Stimulated activated CD8-positive, alpha-beta memory T cell treated with anti-CD3 and anti-CD28 coated beads, Interleukin-12 subunit alpha, Interleukin-12 subunit beta, amount 100 ng/mL, for 24 hours (primary cell): ENCODE results near the gene FFAR3.
"Not testable (repeated sequence)": the region's sequence is repeated elsewhere in the genome, so short reads cannot be mapped to it uniquely, and the experiment has no call there.

Experiments
- DNase-seq: peaks from one replicate; pipeline ENCODE4 v3.0.0-alpha.2; 2020; ENCODE audit errors: extremely low read depth

Gene FFAR3

DNA sequence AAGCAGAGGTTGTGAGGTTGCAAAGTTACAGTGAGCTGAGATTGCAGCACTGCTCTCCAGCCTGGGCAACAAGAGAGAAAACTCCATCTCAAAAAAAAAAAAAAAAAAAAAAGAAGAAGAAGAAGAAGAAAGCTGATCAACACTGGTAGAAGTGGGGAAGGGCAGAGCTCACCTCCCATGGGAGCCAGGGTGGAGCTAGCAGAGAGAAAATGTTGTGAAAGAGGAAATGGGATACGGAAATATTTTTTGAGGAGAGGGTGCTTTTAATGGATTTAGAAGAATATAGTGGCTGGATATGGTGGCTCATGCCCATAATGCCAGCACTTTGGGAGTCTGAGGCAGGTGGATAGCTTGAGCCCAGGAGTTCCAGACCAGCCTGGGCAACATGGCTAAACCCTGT is 19.4 kb downstream of the FFAR3 start:
- DNase-seq: no peak

GRCh38 chr19:35378356-35378755 is 20.1 kb downstream of the FFAR3 start:
- DNase-seq: no peak

- not testable (repeated sequence) for DNase-seq
Observed at GRCh38 chr19:35379545-35379944, 21.3 kb downstream of the FFAR3 start.

DNA sequence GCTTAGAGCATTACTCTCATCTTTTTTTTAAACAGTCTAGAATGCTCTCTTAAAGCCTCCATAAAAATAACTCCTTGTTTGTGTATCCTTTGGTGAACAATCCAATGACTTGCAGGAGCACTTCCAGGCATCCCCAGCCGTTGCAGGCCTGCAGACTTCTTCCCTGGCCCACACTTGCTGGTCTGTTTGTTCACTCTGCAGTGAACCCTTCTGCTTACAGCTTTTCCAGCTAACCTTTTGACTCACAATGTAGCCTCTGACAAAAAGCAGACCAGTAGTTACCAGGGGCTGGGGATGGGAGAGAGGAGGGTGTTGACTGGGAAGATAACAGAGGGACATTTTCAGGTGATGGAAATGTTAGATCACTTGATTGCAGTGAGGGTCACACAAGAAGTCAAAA is 21.7 kb downstream of the FFAR3 start:
- no peak for DNase-seq

- DNase-seq: no peak
Observed at GRCh38 chr19:35380450-35381124, 22.3 kb downstream of the FFAR3 start.

DNA sequence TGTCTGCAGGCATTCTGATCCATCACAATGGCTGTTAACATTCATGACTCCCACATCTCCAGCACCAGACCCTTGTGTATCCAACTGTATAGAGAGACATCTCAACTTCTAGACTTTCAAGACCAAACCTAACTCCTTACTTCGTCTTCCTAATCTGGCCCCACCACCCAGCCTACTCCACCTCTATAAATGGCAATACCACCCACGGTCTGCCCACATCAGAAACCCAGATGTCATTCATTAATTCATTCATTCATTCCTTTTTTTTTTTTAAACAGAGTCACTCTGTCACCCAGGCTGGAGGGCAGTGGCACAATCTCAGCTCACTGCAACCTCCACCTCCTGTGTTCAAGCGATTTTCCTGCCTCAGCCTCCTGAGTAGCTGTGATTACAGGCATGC is 23.1 kb downstream of the FFAR3 start:
- no peak for DNase-seq

DNA sequence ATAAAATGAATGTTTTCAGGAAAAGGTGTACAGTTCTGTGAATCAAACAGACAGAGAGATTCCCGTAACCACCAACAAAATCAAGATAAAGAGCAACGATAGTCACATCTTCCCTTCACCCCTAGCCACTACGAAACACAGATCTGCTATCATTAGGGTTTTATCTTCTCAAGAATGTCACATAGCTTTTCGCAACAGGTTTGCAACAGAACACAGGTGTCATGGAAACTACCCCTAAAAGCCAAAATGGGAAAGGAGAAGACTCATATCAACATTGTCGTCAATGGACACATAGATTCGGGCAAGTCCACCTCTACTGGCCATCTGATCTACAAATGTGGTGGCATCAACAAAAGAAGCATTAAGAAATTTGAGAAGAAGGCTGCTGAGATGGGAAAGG is 23.7 kb downstream of the FFAR3 start:
- DNase-seq: no peak

DNA sequence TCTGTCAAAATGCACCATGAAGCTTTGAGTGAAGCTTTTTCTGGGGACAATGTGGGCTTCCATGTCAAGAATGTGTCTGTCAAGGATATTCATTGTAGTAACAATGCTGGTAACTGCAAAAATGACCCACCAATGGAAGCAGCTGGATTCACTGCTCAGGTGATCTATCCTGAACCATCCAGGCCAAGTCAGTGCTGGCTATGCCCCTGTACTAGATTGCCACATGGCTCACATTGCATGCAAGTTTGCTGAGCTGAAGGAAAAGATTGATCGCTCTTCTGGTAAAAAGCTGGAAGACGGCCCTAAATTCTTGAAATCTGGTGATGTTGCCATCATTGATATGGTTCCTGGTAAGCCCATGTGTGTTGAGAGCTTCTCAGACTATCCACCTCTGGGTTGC is 25.3 kb downstream of the FFAR3 start:
- no peak for DNase-seq

DNA sequence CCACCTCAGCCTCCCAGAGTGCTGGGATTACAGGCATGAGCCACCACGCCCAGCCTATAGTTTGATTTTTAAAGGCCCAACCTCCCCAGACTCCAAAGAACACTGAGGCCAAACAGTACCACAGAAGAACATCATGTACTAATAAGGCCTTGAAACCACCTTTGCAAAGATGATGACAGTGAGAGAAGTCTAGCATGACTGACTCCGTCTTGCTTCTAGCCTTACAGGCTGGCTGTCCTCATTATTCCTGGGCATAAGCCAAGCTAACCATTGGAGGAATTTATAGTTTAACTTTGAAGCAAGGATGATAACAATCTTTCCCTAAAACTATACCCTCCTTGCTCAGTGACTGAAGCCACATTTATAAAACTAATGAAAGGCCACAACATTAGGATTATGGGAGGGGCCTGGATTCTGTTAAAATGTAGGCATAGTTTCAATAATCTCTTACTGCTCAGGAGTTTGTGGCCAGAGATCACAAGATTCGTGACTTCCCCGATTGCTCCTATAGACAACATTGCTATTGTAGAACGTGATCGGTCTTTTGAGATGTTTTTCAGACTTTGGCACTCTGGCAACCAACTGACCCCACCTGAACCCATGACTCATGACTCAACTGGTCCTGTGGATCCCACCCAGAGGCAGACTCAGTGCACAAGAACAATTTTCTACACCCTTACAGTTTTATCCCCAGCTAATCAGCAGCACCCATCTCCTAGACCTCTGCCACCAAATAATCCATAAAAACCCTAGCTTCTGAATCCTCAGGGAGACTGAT is 30.2 kb downstream of the FFAR3 start:
- no peak for DNase-seq

- no peak for DNase-seq
Observed at GRCh38 chr19:35389192-35389861, 31.1 kb downstream of the FFAR3 start.

GRCh38 chr19:35392742-35393715 is 34.8 kb downstream of the FFAR3 start:
- DNase-seq: no peak

DNA sequence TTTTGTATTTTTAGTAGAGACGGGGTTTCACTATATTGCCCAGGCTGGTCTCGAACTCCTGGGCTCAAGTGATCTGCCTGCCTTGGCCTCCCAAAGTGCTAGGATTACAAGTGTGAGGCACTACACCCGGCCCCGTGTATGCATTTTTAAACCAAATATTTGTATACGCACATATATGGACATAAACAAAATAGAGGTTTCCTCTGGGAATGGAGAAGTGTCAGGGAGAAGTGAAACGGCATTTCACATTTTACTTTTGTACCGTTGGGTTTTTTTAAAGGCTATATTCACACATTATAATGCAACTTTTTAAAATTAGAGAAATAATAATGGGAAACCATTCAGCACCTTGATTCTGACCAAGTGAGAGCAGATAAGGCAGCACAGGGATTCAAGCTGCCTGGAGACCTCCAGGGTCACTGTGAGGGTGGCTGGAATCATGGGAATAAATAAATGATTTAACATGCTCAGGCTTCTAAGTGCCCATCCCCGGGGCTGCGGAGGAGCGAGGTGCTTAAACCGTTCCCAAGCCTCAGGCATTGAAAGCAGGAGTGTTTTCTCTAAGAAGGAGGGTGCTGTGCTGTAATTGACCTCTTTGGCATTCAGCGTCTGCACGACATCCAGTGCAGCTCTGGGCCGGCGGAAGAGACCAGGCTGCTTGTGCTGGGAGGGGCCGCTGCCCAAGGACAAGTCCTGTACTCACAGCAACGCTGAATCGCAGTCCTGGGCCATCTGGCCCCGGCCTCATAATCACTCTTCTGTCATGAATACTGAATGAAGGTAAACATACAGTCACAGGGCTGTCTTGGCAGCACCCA is 37.3 kb downstream of the FFAR3 start:
- DNase-seq: no peak

- DNase-seq: no peak
Observed at GRCh38 chr19:35396240-35396885, 38.1 kb downstream of the FFAR3 start.

DNA sequence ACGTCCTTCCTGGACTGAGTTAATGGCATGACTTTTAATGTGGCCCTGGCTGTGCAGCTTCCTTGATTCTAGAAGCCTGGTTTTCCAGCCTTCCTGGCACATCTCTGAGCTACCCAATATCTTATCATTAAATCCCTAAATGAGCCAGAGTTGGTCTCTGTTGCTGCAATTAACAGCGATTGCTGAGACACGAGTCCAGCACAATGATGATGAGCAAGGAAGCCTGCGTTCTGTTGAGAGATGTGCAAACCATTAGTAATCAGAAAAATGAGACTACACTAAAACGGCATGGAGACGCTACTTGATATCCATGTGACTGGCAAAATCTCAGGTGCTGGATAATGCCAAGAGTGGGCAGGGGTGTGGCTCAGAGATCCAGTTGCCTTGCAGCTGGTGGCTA is 38.8 kb downstream of the FFAR3 start:
- DNase-seq: no peak

DNA sequence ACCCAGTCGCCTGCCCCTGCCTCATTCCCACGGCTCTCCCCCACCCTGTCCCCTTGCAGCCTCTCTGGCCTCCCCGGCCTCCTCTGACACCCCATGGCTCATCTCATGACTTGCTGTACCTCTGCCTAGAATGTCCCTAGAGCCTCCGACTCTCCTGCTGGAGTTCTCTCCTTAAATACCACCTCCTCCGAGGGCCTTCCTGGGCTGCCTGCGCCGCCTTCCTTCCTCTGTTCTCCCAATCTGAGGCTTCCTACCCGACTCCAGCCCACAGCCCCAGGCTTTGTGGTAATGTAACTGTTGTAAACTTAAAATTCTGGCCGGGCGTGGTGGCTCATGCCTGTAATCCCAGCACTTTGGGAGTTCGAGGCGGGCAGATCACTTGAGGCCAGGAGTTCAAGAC is 40.3 kb downstream of the FFAR3 start:
- no peak for DNase-seq

DNA sequence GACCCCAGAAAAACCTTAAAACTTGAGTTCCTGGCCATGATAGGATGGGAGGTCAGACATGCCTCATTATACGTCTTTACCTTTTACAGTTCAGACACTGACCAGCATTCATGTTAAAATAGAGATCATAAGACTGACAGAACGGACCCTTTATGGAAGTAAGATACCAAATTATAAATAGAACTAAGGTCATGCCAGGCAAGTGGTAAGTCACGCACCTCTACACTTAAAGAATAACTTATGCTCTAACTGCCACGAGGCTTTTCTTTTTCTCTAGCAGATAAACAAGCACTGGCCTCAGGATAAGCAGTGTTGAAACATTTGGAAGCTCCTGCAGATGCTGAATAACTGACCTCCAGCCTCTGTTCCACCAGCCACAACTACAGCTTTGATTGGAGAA is 41.0 kb downstream of the FFAR3 start:
- no peak for DNase-seq

GRCh38 chr19:35399948-35400772 is 41.9 kb downstream of the FFAR3 start:
- DNase-seq: no peak

- DNase-seq: no peak
Observed at GRCh38 chr19:35400773-35401100, 42.5 kb downstream of the FFAR3 start.

- DNase-seq: not testable (repeated sequence)
Observed at GRCh38 chr19:35401416-35401815, 43.2 kb downstream of the FFAR3 start.
